HG03097 (cell line): ENCODE results near the gene LENG9.
"Not testable (repeated sequence)": the region's sequence is repeated elsewhere in the genome, so short reads cannot be mapped to it uniquely, and the experiment has no call there.

Experiments used
- ATAC-seq: cut with Tn5 transposase; IDR thresholded peaks from one replicate; pipeline ENCODE4 v1.9.1; 2021; ENCODE audit not compliant: unreplicated experiment, low FRiP score

Gene LENG9

GRCh38 chr19:54463531-54464043 lies at the start of gene LENG9:
TSS of gene LENG9 (minus strand) at chr19:54463778. CDS start at chr19:54463526, 252 bp downstream.
- peak; percentile 43 for ATAC-seq

- ATAC-seq: not testable (repeated sequence)
Measured at GRCh38 chr19:54509200-54509940, 45.8 kb upstream of the LENG9 start.

GRCh38 chr19:54508487-54508886 lies 44.9 kb upstream of the LENG9 start:
- not testable (repeated sequence) for ATAC-seq

GRCh38 chr19:54507824-54508223 lies 44.2 kb upstream of the LENG9 start:
- ATAC-seq: no peak

- ATAC-seq: not testable (repeated sequence)
Measured at GRCh38 chr19:54507038-54507717, 43.6 kb upstream of the LENG9 start.

- no peak for ATAC-seq
Measured at GRCh38 chr19:54506079-54506478, 42.5 kb upstream of the LENG9 start.

- ATAC-seq: not testable (repeated sequence)
Measured at GRCh38 chr19:54505542-54505941, 42.0 kb upstream of the LENG9 start.

GRCh38 chr19:54502518-54503048 lies 39.0 kb upstream of the LENG9 start, which contains the start of gene LAIR2:
TSS of gene LAIR2 (plus strand) at chr19:54502831. CDS start at chr19:54502919, 88 bp downstream.
- ATAC-seq: no peak

GRCh38 chr19:54498451-54498772 lies 34.8 kb upstream of the LENG9 start:
- ATAC-seq: not testable (repeated sequence)

- not testable (repeated sequence) for ATAC-seq
Measured at GRCh38 chr19:54497747-54498450, 34.3 kb upstream of the LENG9 start.

- ATAC-seq: not testable (repeated sequence)
Measured at GRCh38 chr19:54495284-54495683, 31.7 kb upstream of the LENG9 start.

GRCh38 chr19:54493967-54494585 lies 30.5 kb upstream of the LENG9 start:
- ATAC-seq: no peak

GRCh38 chr19:54493056-54493455 lies 29.5 kb upstream of the LENG9 start:
- ATAC-seq: not testable (repeated sequence)

GRCh38 chr19:54492568-54492967 lies 29.0 kb upstream of the LENG9 start:
- ATAC-seq: no peak

- ATAC-seq: no peak
Measured at GRCh38 chr19:54489766-54490165, 26.2 kb upstream of the LENG9 start.

- ATAC-seq: no peak
Measured at GRCh38 chr19:54489341-54489740, 25.8 kb upstream of the LENG9 start.

- no peak for ATAC-seq
Measured at GRCh38 chr19:54485851-54486250, 22.3 kb upstream of the LENG9 start.

GRCh38 chr19:54484451-54484850 lies 20.9 kb upstream of the LENG9 start:
- ATAC-seq: no peak

GRCh38 chr19:54482889-54483288 lies 19.3 kb upstream of the LENG9 start:
- no peak for ATAC-seq

GRCh38 chr19:54481326-54481930 lies 17.9 kb upstream of the LENG9 start:
- ATAC-seq: no peak
